ENCODE data around the gene C1QTNF1. TPM values are rescaled to one million over a fixed set of nuclear protein-coding genes. Genes with fewer than 3 reads are reported as not detected.

The C1QTNF1 gene
- total RNA-seq, 1 experiment from 2014 or later, result 6.3 TPM

DNA sequence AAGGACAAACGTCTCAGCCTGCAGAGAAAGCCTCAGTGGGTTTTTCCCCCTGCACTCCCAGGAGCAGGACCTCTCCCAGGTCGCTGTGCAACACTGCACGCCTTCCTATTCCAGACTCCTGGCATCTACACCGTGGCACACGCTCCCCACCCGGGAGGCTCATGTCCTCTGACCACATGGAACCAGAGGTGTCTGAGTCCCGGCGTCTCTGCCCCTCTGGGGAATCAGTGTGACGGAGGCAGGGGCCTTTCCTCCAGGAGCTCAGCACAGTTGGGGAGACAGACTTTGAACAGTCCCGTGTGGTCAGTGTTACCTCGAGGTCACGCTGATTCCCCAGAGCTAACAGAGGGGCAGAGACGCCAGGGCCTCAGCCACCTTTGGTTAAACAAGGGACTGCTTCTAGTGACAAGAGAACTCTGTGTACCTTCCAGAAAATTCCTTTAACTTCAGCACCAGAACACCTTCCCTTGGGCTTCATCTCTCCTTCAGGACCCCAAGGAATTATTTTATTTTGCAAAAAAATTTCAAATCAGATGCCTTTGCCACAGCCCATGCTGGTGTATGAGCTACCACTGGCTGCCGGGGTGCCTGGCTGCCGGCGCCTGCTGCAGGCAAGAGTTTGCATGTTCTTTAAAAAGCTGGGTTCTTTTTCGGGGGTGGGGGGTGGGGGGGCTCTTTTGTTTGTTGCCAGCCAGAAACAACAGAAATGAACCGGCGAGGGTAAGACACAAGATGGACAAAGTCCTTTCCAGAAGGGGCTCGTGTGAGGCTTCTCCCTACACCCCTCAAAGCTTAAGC, 21.0 kb upstream of the C1QTNF1 start:
- ChIA-PET POLR2A (ENCODE audit: low non-redundant PET) (interaction anchor here (0.7 kb wide), 1 partner anchor 757 kb away, joined by 3 read pairs; no protein-coding TSS in a partner anchor), CTCF (no interaction called here)
- peaks cover 6% of the 10 kb centered on the region for H3K36me3 ChIP-seq (ENCODE audit: insufficient read depth, low read length, poor library complexity, severe bottlenecking)
- no peaks in the 10 kb centered on the region for H3K27me3 ChIP-seq (replicated peaks; ENCODE audit: insufficient read depth, low read depth, low read length, poor library complexity)
- TF ChIP-seq EZH2 (IDR thresholded peaks at IDR 0.05; ENCODE audit: borderline replicate concordance, low read depth, low read length, poor library complexity, severe bottlenecking), result no peak
- TF ChIP-seq, protein P1, sequence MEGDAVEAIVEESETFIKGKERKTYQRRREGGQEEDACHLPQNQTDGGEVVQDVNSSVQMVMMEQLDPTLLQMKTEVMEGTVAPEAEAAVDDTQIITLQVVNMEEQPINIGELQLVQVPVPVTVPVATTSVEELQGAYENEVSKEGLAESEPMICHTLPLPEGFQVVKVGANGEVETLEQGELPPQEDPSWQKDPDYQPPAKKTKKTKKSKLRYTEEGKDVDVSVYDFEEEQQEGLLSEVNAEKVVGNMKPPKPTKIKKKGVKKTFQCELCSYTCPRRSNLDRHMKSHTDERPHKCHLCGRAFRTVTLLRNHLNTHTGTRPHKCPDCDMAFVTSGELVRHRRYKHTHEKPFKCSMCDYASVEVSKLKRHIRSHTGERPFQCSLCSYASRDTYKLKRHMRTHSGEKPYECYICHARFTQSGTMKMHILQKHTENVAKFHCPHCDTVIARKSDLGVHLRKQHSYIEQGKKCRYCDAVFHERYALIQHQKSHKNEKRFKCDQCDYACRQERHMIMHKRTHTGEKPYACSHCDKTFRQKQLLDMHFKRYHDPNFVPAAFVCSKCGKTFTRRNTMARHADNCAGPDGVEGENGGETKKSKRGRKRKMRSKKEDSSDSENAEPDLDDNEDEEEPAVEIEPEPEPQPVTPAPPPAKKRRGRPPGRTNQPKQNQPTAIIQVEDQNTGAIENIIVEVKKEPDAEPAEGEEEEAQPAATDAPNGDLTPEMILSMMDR (conservative IDR thresholded peaks at IDR 0.05; ENCODE audit: low read depth, low read length), result no peak
- H3K4me1 ChIP-seq (ENCODE audit: insufficient read depth, low read length, poor library complexity, severe bottlenecking), result no peaks in the 10 kb centered on the region
- intact Hi-C loops (cut with micrococcal nuclease; ENCODE audit: unreplicated experiment), result no loop called here
- H3K4me3 ChIP-seq (ENCODE audit: low read depth, low read length, poor library complexity, severe bottlenecking), result no peak overlapping the region
- H3K9me3 ChIP-seq (ENCODE audit: low read depth, low read length, poor library complexity, severe bottlenecking), result no peaks in the 10 kb centered on the region
- no TSS peak for BruUV-seq (replicated peaks)
- DNase-seq (ENCODE audit: low spot score), result no peak
- no peak overlapping the region for H3K27ac ChIP-seq (ENCODE audit: low read depth, low read length, poor library complexity, severe bottlenecking)

DNA sequence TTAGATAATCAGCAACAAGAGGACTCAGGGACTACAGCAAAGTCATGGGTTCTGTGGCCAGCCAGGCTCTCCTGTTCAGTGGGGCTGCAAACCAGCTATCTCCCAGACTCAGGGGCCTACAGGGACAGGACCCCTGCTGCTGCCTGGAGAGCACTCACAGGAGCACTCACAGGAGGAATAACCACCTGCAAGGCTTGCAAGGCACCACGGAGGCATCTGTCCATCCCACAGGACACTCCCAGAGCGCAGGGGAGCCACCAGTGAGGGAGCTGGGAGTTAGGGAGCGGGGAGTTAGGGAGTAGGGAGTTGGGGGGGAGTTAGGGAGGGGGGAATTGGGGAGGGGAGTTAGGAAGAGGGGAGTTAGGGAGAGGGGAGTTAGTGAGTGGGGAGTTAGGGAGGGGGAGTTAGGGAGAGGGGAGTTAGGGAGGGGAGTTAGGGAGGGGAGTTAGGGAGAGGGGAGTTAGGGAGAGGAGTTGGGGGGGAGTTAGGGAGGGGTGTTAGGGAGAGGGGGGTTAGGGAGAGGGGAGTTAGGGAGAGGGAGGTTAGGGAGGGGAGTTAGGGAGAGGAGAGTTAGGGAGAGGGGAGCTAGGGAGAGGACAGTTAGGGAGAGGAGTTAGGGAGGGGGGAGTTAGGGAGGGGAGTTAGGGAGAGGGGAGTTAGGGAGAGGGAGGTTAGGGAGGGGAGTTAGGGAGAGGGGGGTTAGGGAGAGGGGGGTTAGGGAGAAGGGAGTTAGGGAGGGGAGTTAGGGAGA, 20.1 kb upstream of the C1QTNF1 start:
- no peak for TF ChIP-seq EZH2 (IDR thresholded peaks at IDR 0.05; ENCODE audit: borderline replicate concordance, low read depth, low read length, poor library complexity, severe bottlenecking)
- TF ChIP-seq, protein P1 (conservative IDR thresholded peaks at IDR 0.05; ENCODE audit: low read depth, low read length), result no peak
- ChIA-PET CTCF (no interaction called here), POLR2A (ENCODE audit: low non-redundant PET) (interaction anchor here (0.7 kb wide), 1 partner anchor 756 kb away, joined by 3 read pairs; no protein-coding TSS in a partner anchor)
- no peaks in the 10 kb centered on the region for H3K4me1 ChIP-seq (ENCODE audit: insufficient read depth, low read length, poor library complexity, severe bottlenecking)
- no peak overlapping the region for H3K4me3 ChIP-seq (ENCODE audit: low read depth, low read length, poor library complexity, severe bottlenecking)
- H3K27ac ChIP-seq (ENCODE audit: low read depth, low read length, poor library complexity, severe bottlenecking), result no peak overlapping the region
- BruUV-seq (replicated peaks), result no TSS peak
- no peaks in the 10 kb centered on the region for H3K36me3 ChIP-seq (ENCODE audit: insufficient read depth, low read length, poor library complexity, severe bottlenecking)
- DNase-seq (ENCODE audit: low spot score), result no peak
- no peaks in the 10 kb centered on the region for H3K27me3 ChIP-seq (replicated peaks; ENCODE audit: insufficient read depth, low read depth, low read length, poor library complexity)
- intact Hi-C loops (cut with micrococcal nuclease; ENCODE audit: unreplicated experiment), result no loop called here
- H3K9me3 ChIP-seq (ENCODE audit: low read depth, low read length, poor library complexity, severe bottlenecking), result no peaks in the 10 kb centered on the region

DNA sequence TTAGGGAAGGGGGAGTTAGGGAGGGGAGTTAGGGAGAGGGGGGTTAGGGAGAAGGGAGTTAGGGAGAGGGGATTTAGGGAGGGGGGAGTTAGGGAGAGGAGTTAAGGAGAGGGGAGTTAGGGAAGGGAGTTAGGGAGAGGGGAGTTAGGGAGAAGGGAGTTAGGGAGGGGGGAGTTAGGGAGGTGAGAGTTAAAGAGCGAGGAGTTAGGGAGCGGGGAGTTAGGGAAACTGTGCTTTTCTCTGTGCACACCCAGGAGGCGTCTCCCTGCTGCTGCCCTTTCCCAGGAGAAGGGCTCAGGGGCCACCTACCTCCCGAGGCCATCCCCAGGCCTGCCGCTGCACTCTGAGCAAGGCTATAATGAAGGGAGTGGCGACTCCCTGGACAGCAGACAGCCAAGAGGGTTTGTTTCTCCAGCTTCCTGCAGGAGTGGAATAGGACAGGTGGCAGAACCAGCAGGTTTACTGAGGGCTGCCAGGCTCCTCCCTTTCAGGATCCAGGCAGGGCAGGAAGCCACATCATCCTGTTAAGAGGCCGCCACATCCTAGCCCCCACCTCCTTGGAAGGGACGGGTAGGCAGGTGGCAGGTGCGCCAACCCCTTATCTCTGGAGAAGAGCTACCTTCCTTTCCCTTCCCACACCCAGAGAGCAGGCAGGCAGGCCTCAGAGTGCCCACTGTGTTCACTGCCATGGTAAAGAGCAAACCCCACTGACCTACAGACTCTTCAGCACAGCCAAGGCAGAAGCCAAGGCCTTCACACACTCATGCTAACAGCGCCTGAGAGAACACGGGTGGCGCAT, 18.7 kb upstream of the C1QTNF1 start:
- Histone ChIP-seq H3K4me3 (ENCODE audit: low read depth, low read length, poor library complexity, severe bottlenecking) (no peak overlapping the region), H3K36me3 (ENCODE audit: insufficient read depth, low read length, poor library complexity, severe bottlenecking) (no peaks in the 10 kb centered on the region), H3K9me3 (ENCODE audit: low read depth, low read length, poor library complexity, severe bottlenecking) (no peaks in the 10 kb centered on the region), H3K27me3 (replicated peaks; ENCODE audit: insufficient read depth, low read depth, low read length, poor library complexity) (no peaks in the 10 kb centered on the region), H3K4me1 (ENCODE audit: insufficient read depth, low read length, poor library complexity, severe bottlenecking) (peaks cover 4% of the 10 kb centered on the region), H3K27ac (ENCODE audit: low read depth, low read length, poor library complexity, severe bottlenecking) (no peak overlapping the region)
- BruUV-seq (replicated peaks), result no TSS peak
- DNase-seq (ENCODE audit: low spot score), result no peak
- ChIA-PET POLR2A (ENCODE audit: low non-redundant PET) (interaction anchor here (0.6 kb wide), 1 partner anchor 1068 kb away, joined by 5 read pairs; no protein-coding TSS in a partner anchor), CTCF (no interaction called here)
- no peak for TF ChIP-seq EZH2 (IDR thresholded peaks at IDR 0.05; ENCODE audit: borderline replicate concordance, low read depth, low read length, poor library complexity, severe bottlenecking)
- TF ChIP-seq, protein P1 (conservative IDR thresholded peaks at IDR 0.05; ENCODE audit: low read depth, low read length), result no peak
- intact Hi-C loops (cut with micrococcal nuclease; ENCODE audit: unreplicated experiment), result no loop called here
